Measurements from ENCODE around the gene VAC14. TPM values are rescaled to one million over a fixed set of nuclear protein-coding genes. Genes with fewer than 3 reads are reported as not detected.

Gene VAC14
- polyA plus RNA-seq, 1 of the 3 experiments (the other 2 are of a cell fraction), result 33.2 TPM

- Histone ChIP-seq H3K9me3 (no peaks in the 10 kb centered on the region), H3K9me2 (no peaks in the 10 kb centered on the region), H3K4me1 (ENCODE audit: control insufficient read depth in 1 of 2, insufficient read depth in 2 of 2, low read depth in 1 of 2, low read length in 1 of 2) (peaks cover 0 to 8% of the 10 kb centered on the region in 2 experiments; a peak in 1 of 4 replicates), H3K27ac (ENCODE audit: low read depth in 2 of 2, low read length in 1 of 2) (no peak overlapping the region), H3K4me2 (no peak overlapping the region), H3K36me3 (replicated peaks in 1 of 2; ENCODE audit: control insufficient read depth in 1 of 2, insufficient read depth in 2 of 2, low read length in 1 of 2) (peaks cover 8 to 18% of the 10 kb centered on the region in 2 experiments), H3K27me3 (ENCODE audit: insufficient read depth) (no peaks in the 10 kb centered on the region), H3K4me3 (ENCODE audit: low read depth in 2 of 2, low read length in 1 of 2) (no peak overlapping the region), H3F3A (replicated peaks; ENCODE audit: insufficient read depth) (no peaks in the 10 kb centered on the region), H4K20me1 (ENCODE audit: insufficient read depth) (peaks cover 13% of the 10 kb centered on the region), H2AFZ (ENCODE audit: low read depth) (no peak overlapping the region), H3K9ac (no peak overlapping the region), H3K79me2 (ENCODE audit: insufficient read depth) (no peaks in the 10 kb centered on the region)
- WGBS (ENCODE audit: low lambda C conversion rate), result 94% methylated on average over 12 of the region's 16 CpGs
- POLR2A ChIA-PET, result no interaction called here
- no peak for TF ChIP-seq CHD2 (IDR thresholded peaks at IDR 0.05; ENCODE audit: low read length, partially characterized antibody)
- no peak for TF ChIP-seq MXI1 (IDR thresholded peaks at IDR 0.05; ENCODE audit: low read depth, low read length)
- CTCF ChIA-PET, result interaction anchor here (1.1 to 1.9 kb wide), 2 partner anchors 55 to 111 kb away, joined by 3 to 18 read pairs; no protein-coding TSS in a partner anchor
- peak; percentile 38 for DNase-seq
Observed at GRCh38 chr16:70659953-70660671, 140.8 kb downstream of the VAC14 start.

DNA sequence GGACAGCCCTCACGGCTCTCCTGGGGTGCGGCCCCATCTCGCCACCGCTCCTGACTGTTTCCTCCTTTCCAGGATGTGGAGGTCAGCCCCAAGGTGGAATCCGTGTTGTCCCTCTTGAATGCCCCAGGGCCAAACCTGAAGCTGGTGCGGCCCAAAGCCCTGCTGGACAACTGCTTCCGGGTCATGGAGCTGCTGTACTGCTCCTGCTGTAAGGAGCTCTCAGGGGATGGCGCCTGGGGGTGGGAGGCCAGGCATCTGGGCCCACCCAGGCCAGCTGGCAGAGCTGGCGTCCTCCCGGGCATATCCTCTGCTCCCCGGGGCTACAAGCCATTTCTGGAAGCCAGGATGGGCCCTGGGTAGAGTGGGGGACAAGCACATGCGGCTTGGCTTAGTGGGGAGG lies 141.4 kb downstream of the VAC14 start:
- TF ChIP-seq USF2 (IDR thresholded peaks at IDR 0.05; ENCODE audit: borderline replicate concordance, low read depth, low read length) (no peak), YY1 (IDR thresholded peaks at IDR 0.05; ENCODE audit: low read depth) (no peak), SIN3A (IDR thresholded peaks at IDR 0.05; ENCODE audit: borderline replicate concordance, low read depth, low read length) (no peak)
- Histone ChIP-seq H3K4me1 (ENCODE audit: control insufficient read depth in 1 of 2, insufficient read depth in 2 of 2, low read depth in 1 of 2, low read length in 1 of 2) (peaks cover 0 to 9% of the 10 kb centered on the region in 2 experiments; a peak in 1 of 4 replicates), H2AFZ (ENCODE audit: low read depth) (no peak overlapping the region), H3K27ac (ENCODE audit: low read depth in 2 of 2, low read length in 1 of 2) (no peak overlapping the region), H3K4me3 (ENCODE audit: low read depth in 2 of 2, low read length in 1 of 2) (no peak overlapping the region), H3F3A (replicated peaks; ENCODE audit: insufficient read depth) (no peaks in the 10 kb centered on the region), H3K9me2 (no peaks in the 10 kb centered on the region), H3K36me3 (replicated peaks in 1 of 2; ENCODE audit: control insufficient read depth in 1 of 2, insufficient read depth in 2 of 2, low read length in 1 of 2) (peaks cover 6 to 13% of the 10 kb centered on the region in 2 experiments), H3K27me3 (ENCODE audit: insufficient read depth) (no peaks in the 10 kb centered on the region), H3K79me2 (ENCODE audit: insufficient read depth) (no peaks in the 10 kb centered on the region), H3K9ac (no peak overlapping the region), H4K20me1 (ENCODE audit: insufficient read depth) (peaks cover 13% of the 10 kb centered on the region), H3K4me2 (no peak overlapping the region), H3K9me3 (no peaks in the 10 kb centered on the region)
- POLR2A ChIA-PET, result no interaction called here
- peak; percentile 36 for DNase-seq
- CTCF ChIA-PET, result interaction anchor here (1.1 to 1.9 kb wide), 2 partner anchors 54 to 111 kb away, joined by 3 to 18 read pairs; no protein-coding TSS in a partner anchor
- WGBS (ENCODE audit: low lambda C conversion rate), result 89% methylated on average over 10 of the region's 12 CpGs

GRCh38 chr16:70658921-70659320 lies 142.0 kb downstream of the VAC14 start:
- no peak for DNase-seq
- peaks cover 0 to 14% of the 10 kb centered on the region in 2 experiments; a peak in 1 of 4 replicates for H3K4me1 ChIP-seq (ENCODE audit: control insufficient read depth in 1 of 2, insufficient read depth in 2 of 2, low read depth in 1 of 2, low read length in 1 of 2)
- no peaks in the 10 kb centered on the region for H3K27me3 ChIP-seq (ENCODE audit: insufficient read depth)
- H2AFZ ChIP-seq (ENCODE audit: low read depth), result no peak overlapping the region
- TF ChIP-seq, protein P1, sequence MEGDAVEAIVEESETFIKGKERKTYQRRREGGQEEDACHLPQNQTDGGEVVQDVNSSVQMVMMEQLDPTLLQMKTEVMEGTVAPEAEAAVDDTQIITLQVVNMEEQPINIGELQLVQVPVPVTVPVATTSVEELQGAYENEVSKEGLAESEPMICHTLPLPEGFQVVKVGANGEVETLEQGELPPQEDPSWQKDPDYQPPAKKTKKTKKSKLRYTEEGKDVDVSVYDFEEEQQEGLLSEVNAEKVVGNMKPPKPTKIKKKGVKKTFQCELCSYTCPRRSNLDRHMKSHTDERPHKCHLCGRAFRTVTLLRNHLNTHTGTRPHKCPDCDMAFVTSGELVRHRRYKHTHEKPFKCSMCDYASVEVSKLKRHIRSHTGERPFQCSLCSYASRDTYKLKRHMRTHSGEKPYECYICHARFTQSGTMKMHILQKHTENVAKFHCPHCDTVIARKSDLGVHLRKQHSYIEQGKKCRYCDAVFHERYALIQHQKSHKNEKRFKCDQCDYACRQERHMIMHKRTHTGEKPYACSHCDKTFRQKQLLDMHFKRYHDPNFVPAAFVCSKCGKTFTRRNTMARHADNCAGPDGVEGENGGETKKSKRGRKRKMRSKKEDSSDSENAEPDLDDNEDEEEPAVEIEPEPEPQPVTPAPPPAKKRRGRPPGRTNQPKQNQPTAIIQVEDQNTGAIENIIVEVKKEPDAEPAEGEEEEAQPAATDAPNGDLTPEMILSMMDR (IDR thresholded peaks at IDR 0.05), result no peak
- TF ChIP-seq SIN3A (IDR thresholded peaks at IDR 0.05; ENCODE audit: borderline replicate concordance, low read depth, low read length) (no peak), MAX (IDR thresholded peaks at IDR 0.05; ENCODE audit: low read depth) (no peak), YY1 (IDR thresholded peaks at IDR 0.05; ENCODE audit: low read depth) (no peak), TCF12 (IDR thresholded peaks at IDR 0.05) (no peak), RFX5 (IDR thresholded peaks at IDR 0.05; ENCODE audit: low read length) (no peak), NRF1 (IDR thresholded peaks at IDR 0.05; ENCODE audit: low read depth, low read length) (no peak), TEAD4 (IDR thresholded peaks at IDR 0.05; ENCODE audit: borderline replicate concordance, insufficient read depth) (no peak), FOXM1 (IDR thresholded peaks at IDR 0.05; ENCODE audit: low read depth) (no peak), GATA2 (CRISPR knock-in tag; IDR thresholded peaks at IDR 0.05) (no peak)
- H4K20me1 ChIP-seq (ENCODE audit: insufficient read depth), result peaks cover 13% of the 10 kb centered on the region
- CTCF ChIA-PET, result interaction anchor here (1.9 to 6.5 kb wide), 2 partner anchors 112 kb away, joined by 18 to 57 read pairs; no protein-coding TSS in a partner anchor
- no peaks in the 10 kb centered on the region for H3F3A ChIP-seq (replicated peaks; ENCODE audit: insufficient read depth)
- H3K36me3 ChIP-seq (replicated peaks in 1 of 2; ENCODE audit: control insufficient read depth in 1 of 2, insufficient read depth in 2 of 2, low read length in 1 of 2), result peaks cover 2 to 6% of the 10 kb centered on the region in 2 experiments
- H3K4me3 ChIP-seq (ENCODE audit: low read depth in 2 of 2, low read length in 1 of 2), result no peak overlapping the region
- no peaks in the 10 kb centered on the region for H3K9me3 ChIP-seq
- 92% methylated on average over 5 of the region's 5 CpGs for WGBS (ENCODE audit: low lambda C conversion rate)
- no peak overlapping the region for H3K4me2 ChIP-seq
- H3K9me2 ChIP-seq, result no peaks in the 10 kb centered on the region
- H3K27ac ChIP-seq (ENCODE audit: low read depth in 2 of 2, low read length in 1 of 2), result no peak overlapping the region
- H3K79me2 ChIP-seq (ENCODE audit: insufficient read depth), result no peaks in the 10 kb centered on the region
- POLR2A ChIA-PET, result no interaction called here
- no peak overlapping the region for H3K9ac ChIP-seq

Measured in SK-N-SH (cell line).